ENCODE results near the gene PALM3. TPM values are rescaled to one million over a fixed set of nuclear protein-coding genes. Genes with fewer than 3 reads are reported as not detected.

PALM3 gene
- total and polyA plus RNA-seq, 2 experiments from 2014 or later: 2.1 to 3.4 TPM

DNA sequence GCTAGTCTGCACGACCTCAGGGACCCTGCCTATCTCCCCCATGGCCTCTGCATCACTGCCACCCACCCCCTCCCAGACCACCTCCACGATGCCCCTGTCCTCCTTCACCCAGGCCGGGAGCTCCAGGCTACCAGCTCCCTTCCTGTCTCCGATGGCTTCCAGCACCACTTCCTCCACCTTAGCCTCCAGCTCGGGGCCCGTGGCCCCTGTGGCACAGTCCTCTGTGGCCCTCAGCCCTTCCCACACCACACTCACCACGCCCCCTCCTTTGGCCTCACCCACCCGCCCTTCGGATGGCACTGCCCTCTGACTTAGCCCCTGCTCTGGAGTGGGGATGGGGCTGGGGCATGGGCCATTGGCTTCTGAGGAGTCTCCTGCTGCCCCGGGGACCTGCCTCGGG lies 7.2 kb downstream of the PALM3 start:
- Histone ChIP-seq H4K20me1 (ENCODE audit: insufficient read depth, poor library complexity, severe bottlenecking) (no peaks in the 10 kb centered on the region), H3K79me2 (no peaks in the 10 kb centered on the region), H3K4me3 (no peak overlapping the region), H3K4me1 (ENCODE audit: insufficient read depth) (peaks cover 5% of the 10 kb centered on the region), H2AFZ (no peak overlapping the region), H3K36me3 (replicated peaks; ENCODE audit: insufficient read depth, low read depth) (no peaks in the 10 kb centered on the region), H3K4me2 (no peak overlapping the region), H3K9me3 (ENCODE audit: low read depth) (no peaks in the 10 kb centered on the region), H3K27ac (no peak overlapping the region), H3K27me3 (peaks cover 16% of the 10 kb centered on the region), H3K9me2 (replicated peaks; ENCODE audit: insufficient read depth) (no peaks in the 10 kb centered on the region)
- TF ChIP-seq EZH2 (IDR thresholded peaks at IDR 0.05; ENCODE audit: borderline replicate concordance) (no peak), EZH2phosphoT487 (IDR thresholded peaks at IDR 0.05; ENCODE audit: low read depth, severe bottlenecking, unreplicated experiment) (no peak)
- TF ChIP-seq, protein P1, sequence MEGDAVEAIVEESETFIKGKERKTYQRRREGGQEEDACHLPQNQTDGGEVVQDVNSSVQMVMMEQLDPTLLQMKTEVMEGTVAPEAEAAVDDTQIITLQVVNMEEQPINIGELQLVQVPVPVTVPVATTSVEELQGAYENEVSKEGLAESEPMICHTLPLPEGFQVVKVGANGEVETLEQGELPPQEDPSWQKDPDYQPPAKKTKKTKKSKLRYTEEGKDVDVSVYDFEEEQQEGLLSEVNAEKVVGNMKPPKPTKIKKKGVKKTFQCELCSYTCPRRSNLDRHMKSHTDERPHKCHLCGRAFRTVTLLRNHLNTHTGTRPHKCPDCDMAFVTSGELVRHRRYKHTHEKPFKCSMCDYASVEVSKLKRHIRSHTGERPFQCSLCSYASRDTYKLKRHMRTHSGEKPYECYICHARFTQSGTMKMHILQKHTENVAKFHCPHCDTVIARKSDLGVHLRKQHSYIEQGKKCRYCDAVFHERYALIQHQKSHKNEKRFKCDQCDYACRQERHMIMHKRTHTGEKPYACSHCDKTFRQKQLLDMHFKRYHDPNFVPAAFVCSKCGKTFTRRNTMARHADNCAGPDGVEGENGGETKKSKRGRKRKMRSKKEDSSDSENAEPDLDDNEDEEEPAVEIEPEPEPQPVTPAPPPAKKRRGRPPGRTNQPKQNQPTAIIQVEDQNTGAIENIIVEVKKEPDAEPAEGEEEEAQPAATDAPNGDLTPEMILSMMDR (IDR thresholded peaks at IDR 0.05; ENCODE audit: poor library complexity): no peak
- DNase-seq (ENCODE audit: low spot score): no peak
- WGBS (ENCODE audit: low lambda C conversion rate, missing lambda C conversion rate): 96% methylated on average over 10 of the region's 11 CpGs

GRCh38 chr19:14054099-14054498 lies 7.8 kb downstream of the PALM3 start:
- Histone ChIP-seq H3K9me3 (ENCODE audit: low read depth) (no peaks in the 10 kb centered on the region), H3K4me2 (no peak overlapping the region), H3K27me3 (peaks cover 14% of the 10 kb centered on the region), H3K27ac (no peak overlapping the region), H4K20me1 (ENCODE audit: insufficient read depth, poor library complexity, severe bottlenecking) (no peaks in the 10 kb centered on the region), H3K4me3 (no peak overlapping the region), H2AFZ (no peak overlapping the region), H3K4me1 (ENCODE audit: insufficient read depth) (peaks cover 5% of the 10 kb centered on the region), H3K79me2 (no peaks in the 10 kb centered on the region), H3K36me3 (replicated peaks; ENCODE audit: insufficient read depth, low read depth) (no peaks in the 10 kb centered on the region), H3K9me2 (replicated peaks; ENCODE audit: insufficient read depth) (no peaks in the 10 kb centered on the region)
- DNase-seq (ENCODE audit: low spot score): no peak
- TF ChIP-seq EZH2phosphoT487 (IDR thresholded peaks at IDR 0.05; ENCODE audit: low read depth, severe bottlenecking, unreplicated experiment) (no peak), EZH2 (IDR thresholded peaks at IDR 0.05; ENCODE audit: borderline replicate concordance) (no peak)
- TF ChIP-seq, protein P1 (IDR thresholded peaks at IDR 0.05; ENCODE audit: poor library complexity): no peak
- WGBS (ENCODE audit: low lambda C conversion rate, missing lambda C conversion rate): 95% methylated on average over 6 of the region's 6 CpGs

DNA sequence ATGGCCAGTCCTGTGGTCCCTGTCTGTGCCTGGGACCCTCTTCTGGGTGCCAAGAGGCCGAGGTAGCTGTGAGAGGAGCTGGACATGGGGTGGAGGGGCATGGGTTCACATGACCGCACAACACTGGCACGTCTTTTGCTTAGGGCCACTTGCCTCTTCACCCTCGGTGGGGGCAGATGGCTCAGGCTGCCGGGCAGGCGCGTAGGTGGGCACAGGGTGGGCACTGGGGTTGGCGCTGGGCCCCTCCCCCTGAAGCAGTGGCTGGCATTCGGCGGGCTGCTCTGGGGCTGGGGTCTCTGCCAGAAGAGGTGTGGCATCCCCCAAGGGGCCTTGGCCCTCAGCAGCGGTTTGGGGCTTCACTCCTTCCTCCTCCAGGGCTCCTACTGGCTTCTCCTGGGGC lies 8.4 kb downstream of the PALM3 start:
- WGBS (ENCODE audit: low lambda C conversion rate, missing lambda C conversion rate): 96% methylated on average over 11 of the region's 11 CpGs
- Histone ChIP-seq H2AFZ (no peak overlapping the region), H3K27ac (no peak overlapping the region), H3K4me3 (no peak overlapping the region), H3K9me3 (ENCODE audit: low read depth) (no peaks in the 10 kb centered on the region), H3K9me2 (replicated peaks; ENCODE audit: insufficient read depth) (no peaks in the 10 kb centered on the region), H3K4me1 (ENCODE audit: insufficient read depth) (peaks cover 5% of the 10 kb centered on the region), H3K4me2 (no peak overlapping the region), H3K79me2 (no peaks in the 10 kb centered on the region), H3K27me3 (peaks cover 8% of the 10 kb centered on the region), H4K20me1 (ENCODE audit: insufficient read depth, poor library complexity, severe bottlenecking) (no peaks in the 10 kb centered on the region), H3K36me3 (replicated peaks; ENCODE audit: insufficient read depth, low read depth) (no peaks in the 10 kb centered on the region)
- TF ChIP-seq EZH2 (IDR thresholded peaks at IDR 0.05; ENCODE audit: borderline replicate concordance) (no peak), EZH2phosphoT487 (IDR thresholded peaks at IDR 0.05; ENCODE audit: low read depth, severe bottlenecking, unreplicated experiment) (no peak)
- TF ChIP-seq, protein P1 (IDR thresholded peaks at IDR 0.05; ENCODE audit: poor library complexity): no peak
- DNase-seq (ENCODE audit: low spot score): no peak

- 97% methylated on average over 3 of the region's 3 CpGs for WGBS (ENCODE audit: low lambda C conversion rate, missing lambda C conversion rate)
- H3K9me2 ChIP-seq (replicated peaks; ENCODE audit: insufficient read depth): no peaks in the 10 kb centered on the region
- H3K27ac ChIP-seq: no peak overlapping the region
- H3K4me3 ChIP-seq: no peak overlapping the region
- no peak overlapping the region for H2AFZ ChIP-seq
- H3K27me3 ChIP-seq: peaks cover 4% of the 10 kb centered on the region
- H3K4me1 ChIP-seq (ENCODE audit: insufficient read depth): peaks cover 4% of the 10 kb centered on the region
- H3K36me3 ChIP-seq (replicated peaks; ENCODE audit: insufficient read depth, low read depth): no peaks in the 10 kb centered on the region
- DNase-seq (ENCODE audit: low spot score): no peak
- no peaks in the 10 kb centered on the region for H3K79me2 ChIP-seq
- no peaks in the 10 kb centered on the region for H4K20me1 ChIP-seq (ENCODE audit: insufficient read depth, poor library complexity, severe bottlenecking)
- no peak overlapping the region for H3K4me2 ChIP-seq
- TF ChIP-seq EZH2 (IDR thresholded peaks at IDR 0.05; ENCODE audit: borderline replicate concordance) (no peak), EZH2phosphoT487 (IDR thresholded peaks at IDR 0.05; ENCODE audit: low read depth, severe bottlenecking, unreplicated experiment) (no peak)
- TF ChIP-seq, protein P1 (IDR thresholded peaks at IDR 0.05; ENCODE audit: poor library complexity): no peak
- no peaks in the 10 kb centered on the region for H3K9me3 ChIP-seq (ENCODE audit: low read depth)
Observed at GRCh38 chr19:14053032-14053431, 8.8 kb downstream of the PALM3 start.

Data from hepatocyte (in vitro differentiated cells).